ENCODE measurements around the gene TPD52L2.
"Not testable (repeated sequence)": the region's sequence is repeated elsewhere in the genome, so short reads cannot be mapped to it uniquely, and the experiment has no call there.

Gene TPD52L2

GRCh38 chr20:63836458-63837344 lies 28.4 kb upstream of the TPD52L2 start:
- DNase-seq, result no peak

GRCh38 chr20:63837479-63837878 lies 27.6 kb upstream of the TPD52L2 start:
- no peak for DNase-seq

GRCh38 chr20:63839620-63840019 lies 25.4 kb upstream of the TPD52L2 start:
- no peak for DNase-seq

GRCh38 chr20:63840405-63840828 lies 24.7 kb upstream of the TPD52L2 start:
- DNase-seq, result no peak

GRCh38 chr20:63842258-63842657 lies 22.8 kb upstream of the TPD52L2 start:
- DNase-seq, result no peak

- DNase-seq, result no peak
These were observed 21.8 kb upstream of the TPD52L2 start for GRCh38 chr20:63843222-63843621.

- no peak for DNase-seq
These were observed 21.3 kb upstream of the TPD52L2 start for GRCh38 chr20:63843778-63844177.

- DNase-seq, result no peak
These were observed 20.5 kb upstream of the TPD52L2 start for GRCh38 chr20:63844511-63844991.

- DNase-seq, result no peak
These were observed 18.8 kb upstream of the TPD52L2 start for GRCh38 chr20:63846128-63846771.

- no peak for DNase-seq
These were observed 18.2 kb upstream of the TPD52L2 start for GRCh38 chr20:63846888-63847236.

GRCh38 chr20:63847237-63848002 lies 17.6 kb upstream of the TPD52L2 start:
- DNase-seq, result no peak

- no peak for DNase-seq
These were observed 16.8 kb upstream of the TPD52L2 start for GRCh38 chr20:63848003-63848911.

GRCh38 chr20:63850689-63851547 lies 14.2 kb upstream of the TPD52L2 start:
- peak; percentile 64 to 65 for DNase-seq

GRCh38 chr20:63851548-63851943 lies 13.5 kb upstream of the TPD52L2 start:
- not testable (repeated sequence) for DNase-seq

GRCh38 chr20:63853733-63854068 lies 11.4 kb upstream of the TPD52L2 start:
- DNase-seq, result not testable (repeated sequence)

GRCh38 chr20:63854069-63854765 lies 10.9 kb upstream of the TPD52L2 start:
- DNase-seq, result no peak

- DNase-seq, result no peak
These were observed 10.2 kb upstream of the TPD52L2 start for GRCh38 chr20:63854766-63855362.

GRCh38 chr20:63855363-63856097 lies 9.5 kb upstream of the TPD52L2 start:
- no peak for DNase-seq

- DNase-seq, result no peak
These were observed 9.0 kb upstream of the TPD52L2 start for GRCh38 chr20:63856098-63856511.
